Measurements from ENCODE around the gene CNKSR3. TPM values are rescaled to one million over a fixed set of nuclear protein-coding genes. Genes with fewer than 3 reads are reported as not detected.
A peak's percentile ranks its signal among the peaks of the same experiment; 100 is the strongest.

CNKSR3 gene
- total RNA-seq, 1 experiment from 2014 or later, result not detected

- no peaks in the 10 kb centered on the region for H3K9me2 ChIP-seq (replicated peaks; ENCODE audit: insufficient read depth, low read length)
- peak overlapping the region; percentile 13 for H3K4me2 ChIP-seq (ENCODE audit: low read depth, low read length, poor library complexity, severe bottlenecking)
- no peaks in the 10 kb centered on the region for H3K9me3 ChIP-seq (ENCODE audit: low read length)
- H3K4me1 ChIP-seq (ENCODE audit: low read length), result peaks cover 42% of the 10 kb centered on the region
- no peaks in the 10 kb centered on the region for H3K27me3 ChIP-seq (ENCODE audit: low read length)
- no peak overlapping the region for H2AFZ ChIP-seq (ENCODE audit: low read length)
- H3K79me2 ChIP-seq (ENCODE audit: low read length), result no peaks in the 10 kb centered on the region
- no peak for DNase-seq
- H3K36me3 ChIP-seq (ENCODE audit: insufficient read depth, low read length), result no peaks in the 10 kb centered on the region
- no peak overlapping the region for H3K9ac ChIP-seq (ENCODE audit: low read length)
- no peak overlapping the region for H3K27ac ChIP-seq (ENCODE audit: low read length)
- no peaks in the 10 kb centered on the region for H4K20me1 ChIP-seq (ENCODE audit: insufficient read depth, low read depth, low read length)
- no peak overlapping the region for H3K4me3 ChIP-seq (ENCODE audit: low read length)
Observed at GRCh38 chr6:154412106-154412820, 98.2 kb downstream of the CNKSR3 start.

GRCh38 chr6:154411076-154411475, 99.4 kb downstream of the CNKSR3 start:
- Histone ChIP-seq H2AFZ (ENCODE audit: low read length) (peak overlapping the region; percentile 23; the same call in 1 of the 2 replicates), H3K79me2 (ENCODE audit: low read length) (no peaks in the 10 kb centered on the region), H3K9me3 (ENCODE audit: low read length) (no peaks in the 10 kb centered on the region), H3K4me2 (ENCODE audit: low read depth, low read length, poor library complexity, severe bottlenecking) (peak overlapping the region; percentile 30), H3K9me2 (replicated peaks; ENCODE audit: insufficient read depth, low read length) (no peaks in the 10 kb centered on the region), H4K20me1 (ENCODE audit: insufficient read depth, low read depth, low read length) (no peaks in the 10 kb centered on the region), H3K9ac (ENCODE audit: low read length) (no peak overlapping the region), H3K27me3 (ENCODE audit: low read length) (no peaks in the 10 kb centered on the region), H3K4me3 (ENCODE audit: low read length) (no peak overlapping the region), H3K4me1 (ENCODE audit: low read length) (peaks cover 42% of the 10 kb centered on the region), H3K27ac (ENCODE audit: low read length) (no peak overlapping the region), H3K36me3 (ENCODE audit: insufficient read depth, low read length) (no peaks in the 10 kb centered on the region)
- no peak for DNase-seq

- peak overlapping the region; percentile 30 for H3K4me2 ChIP-seq (ENCODE audit: low read depth, low read length, poor library complexity, severe bottlenecking)
- peak; percentile 50 for DNase-seq
- peaks cover 40% of the 10 kb centered on the region for H3K4me1 ChIP-seq (ENCODE audit: low read length)
- H3K9ac ChIP-seq (ENCODE audit: low read length), result no peak overlapping the region
- H3K9me3 ChIP-seq (ENCODE audit: low read length), result no peaks in the 10 kb centered on the region
- no peak overlapping the region for H3K4me3 ChIP-seq (ENCODE audit: low read length)
- H3K9me2 ChIP-seq (replicated peaks; ENCODE audit: insufficient read depth, low read length), result no peaks in the 10 kb centered on the region
- no peaks in the 10 kb centered on the region for H3K36me3 ChIP-seq (ENCODE audit: insufficient read depth, low read length)
- peak overlapping the region; percentile 65; the same call in 1 of the 2 replicates for H2AFZ ChIP-seq (ENCODE audit: low read length)
- no peaks in the 10 kb centered on the region for H4K20me1 ChIP-seq (ENCODE audit: insufficient read depth, low read depth, low read length)
- no peaks in the 10 kb centered on the region for H3K27me3 ChIP-seq (ENCODE audit: low read length)
- H3K27ac ChIP-seq (ENCODE audit: low read length), result no peak overlapping the region
- H3K79me2 ChIP-seq (ENCODE audit: low read length), result no peaks in the 10 kb centered on the region
Observed at GRCh38 chr6:154410619-154411072, 99.8 kb downstream of the CNKSR3 start.

GRCh38 chr6:154408891-154409500, 101.5 kb downstream of the CNKSR3 start:
- Histone ChIP-seq H3K9me2 (replicated peaks; ENCODE audit: insufficient read depth, low read length) (no peaks in the 10 kb centered on the region), H3K27me3 (ENCODE audit: low read length) (no peaks in the 10 kb centered on the region), H2AFZ (ENCODE audit: low read length) (no peak overlapping the region), H3K4me2 (ENCODE audit: low read depth, low read length, poor library complexity, severe bottlenecking) (no peak overlapping the region), H3K27ac (ENCODE audit: low read length) (no peak overlapping the region), H3K79me2 (ENCODE audit: low read length) (no peaks in the 10 kb centered on the region), H3K4me3 (ENCODE audit: low read length) (no peak overlapping the region), H3K36me3 (ENCODE audit: insufficient read depth, low read length) (no peaks in the 10 kb centered on the region), H3K9me3 (ENCODE audit: low read length) (no peaks in the 10 kb centered on the region), H3K4me1 (ENCODE audit: low read length) (peaks cover 30% of the 10 kb centered on the region), H4K20me1 (ENCODE audit: insufficient read depth, low read depth, low read length) (no peaks in the 10 kb centered on the region), H3K9ac (ENCODE audit: low read length) (no peak overlapping the region)
- peak; percentile 63 for DNase-seq

GRCh38 chr6:154407440-154407839, 103.0 kb downstream of the CNKSR3 start:
- Histone ChIP-seq H3K9me2 (replicated peaks; ENCODE audit: insufficient read depth, low read length) (no peaks in the 10 kb centered on the region), H3K27me3 (ENCODE audit: low read length) (no peaks in the 10 kb centered on the region), H3K27ac (ENCODE audit: low read length) (no peak overlapping the region), H3K4me2 (ENCODE audit: low read depth, low read length, poor library complexity, severe bottlenecking) (no peak overlapping the region), H4K20me1 (ENCODE audit: insufficient read depth, low read depth, low read length) (no peaks in the 10 kb centered on the region), H2AFZ (ENCODE audit: low read length) (no peak overlapping the region), H3K36me3 (ENCODE audit: insufficient read depth, low read length) (no peaks in the 10 kb centered on the region), H3K9me3 (ENCODE audit: low read length) (no peaks in the 10 kb centered on the region), H3K4me3 (ENCODE audit: low read length) (no peak overlapping the region), H3K9ac (ENCODE audit: low read length) (no peak overlapping the region), H3K79me2 (ENCODE audit: low read length) (no peaks in the 10 kb centered on the region), H3K4me1 (ENCODE audit: low read length) (peaks cover 22% of the 10 kb centered on the region)
- no peak for DNase-seq

GRCh38 chr6:154406869-154407268, 103.6 kb downstream of the CNKSR3 start:
- no peaks in the 10 kb centered on the region for H3K79me2 ChIP-seq (ENCODE audit: low read length)

GRCh38 chr6:154406301-154406700, 104.2 kb downstream of the CNKSR3 start:
- no peak overlapping the region for H2AFZ ChIP-seq (ENCODE audit: low read length)
- no peaks in the 10 kb centered on the region for H3K36me3 ChIP-seq (ENCODE audit: insufficient read depth, low read length)
- no peak overlapping the region for H3K9ac ChIP-seq (ENCODE audit: low read length)
- no peaks in the 10 kb centered on the region for H3K79me2 ChIP-seq (ENCODE audit: low read length)
- H3K4me1 ChIP-seq (ENCODE audit: low read length), result peaks cover 14% of the 10 kb centered on the region
- no peaks in the 10 kb centered on the region for H4K20me1 ChIP-seq (ENCODE audit: insufficient read depth, low read depth, low read length)
- no peak overlapping the region for H3K4me2 ChIP-seq (ENCODE audit: low read depth, low read length, poor library complexity, severe bottlenecking)
- H3K9me3 ChIP-seq (ENCODE audit: low read length), result no peaks in the 10 kb centered on the region
- DNase-seq, result no peak
- H3K27me3 ChIP-seq (ENCODE audit: low read length), result no peaks in the 10 kb centered on the region
- H3K9me2 ChIP-seq (replicated peaks; ENCODE audit: insufficient read depth, low read length), result no peaks in the 10 kb centered on the region
- no peak overlapping the region for H3K4me3 ChIP-seq (ENCODE audit: low read length)
- no peak overlapping the region for H3K27ac ChIP-seq (ENCODE audit: low read length)

More at GRCh38 chr6:154406869-154407268, 103.6 kb downstream of the CNKSR3 start:
- Histone ChIP-seq H4K20me1 (ENCODE audit: insufficient read depth, low read depth, low read length) (no peaks in the 10 kb centered on the region), H3K36me3 (ENCODE audit: insufficient read depth, low read length) (no peaks in the 10 kb centered on the region), H3K4me2 (ENCODE audit: low read depth, low read length, poor library complexity, severe bottlenecking) (no peak overlapping the region), H3K27ac (ENCODE audit: low read length) (no peak overlapping the region), H3K4me1 (ENCODE audit: low read length) (peaks cover 18% of the 10 kb centered on the region), H2AFZ (ENCODE audit: low read length) (no peak overlapping the region), H3K9ac (ENCODE audit: low read length) (no peak overlapping the region), H3K9me3 (ENCODE audit: low read length) (no peaks in the 10 kb centered on the region), H3K9me2 (replicated peaks; ENCODE audit: insufficient read depth, low read length) (no peaks in the 10 kb centered on the region), H3K27me3 (ENCODE audit: low read length) (no peaks in the 10 kb centered on the region), H3K4me3 (ENCODE audit: low read length) (no peak overlapping the region)
- DNase-seq, result no peak

- Histone ChIP-seq H3K79me2 (ENCODE audit: low read length) (no peaks in the 10 kb centered on the region), H3K36me3 (ENCODE audit: insufficient read depth, low read length) (no peaks in the 10 kb centered on the region), H3K9me2 (replicated peaks; ENCODE audit: insufficient read depth, low read length) (no peaks in the 10 kb centered on the region), H3K4me1 (ENCODE audit: low read length) (0 out of 2 replicates have a peak, but pooled peaks cover under 1% of the 10 kb centered on the region), H3K9me3 (ENCODE audit: low read length) (no peaks in the 10 kb centered on the region), H4K20me1 (ENCODE audit: insufficient read depth, low read depth, low read length) (no peaks in the 10 kb centered on the region), H3K27ac (ENCODE audit: low read length) (no peak overlapping the region), H3K27me3 (ENCODE audit: low read length) (no peaks in the 10 kb centered on the region), H3K9ac (ENCODE audit: low read length) (no peak overlapping the region), H3K4me2 (ENCODE audit: low read depth, low read length, poor library complexity, severe bottlenecking) (no peak overlapping the region), H2AFZ (ENCODE audit: low read length) (no peak overlapping the region), H3K4me3 (ENCODE audit: low read length) (no peak overlapping the region)
- no peak for DNase-seq
Observed at GRCh38 chr6:154404791-154405400, 105.6 kb downstream of the CNKSR3 start.

All from Karpas-422 (cell line).